ENCODE data around the gene ZSCAN30.
"Not testable (repeated sequence)": the region's sequence is repeated elsewhere in the genome, so short reads cannot be mapped to it uniquely, and the experiment has no call there.

The ZSCAN30 gene

DNA sequence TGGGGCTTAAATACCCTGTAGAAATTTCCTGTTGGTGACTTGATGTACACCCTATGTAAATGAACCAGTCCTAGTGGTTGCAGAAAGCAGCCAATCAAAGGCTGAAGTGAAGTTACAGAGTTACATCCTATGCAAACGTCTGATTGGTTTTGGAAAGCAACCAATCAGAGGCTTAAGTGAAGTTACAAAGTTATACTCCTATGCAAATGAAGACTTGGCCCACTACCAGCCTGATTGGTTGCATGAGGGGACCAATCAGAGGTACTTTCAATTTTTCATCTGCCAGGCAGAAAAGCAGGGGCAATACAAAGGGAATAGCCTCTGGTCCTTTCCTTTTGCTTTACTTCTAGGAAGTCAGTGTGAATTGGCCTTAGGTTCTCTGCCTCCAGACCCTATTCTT, 62.8 kb downstream of the ZSCAN30 start:
- DNase-seq = peak; percentile 6

DNA sequence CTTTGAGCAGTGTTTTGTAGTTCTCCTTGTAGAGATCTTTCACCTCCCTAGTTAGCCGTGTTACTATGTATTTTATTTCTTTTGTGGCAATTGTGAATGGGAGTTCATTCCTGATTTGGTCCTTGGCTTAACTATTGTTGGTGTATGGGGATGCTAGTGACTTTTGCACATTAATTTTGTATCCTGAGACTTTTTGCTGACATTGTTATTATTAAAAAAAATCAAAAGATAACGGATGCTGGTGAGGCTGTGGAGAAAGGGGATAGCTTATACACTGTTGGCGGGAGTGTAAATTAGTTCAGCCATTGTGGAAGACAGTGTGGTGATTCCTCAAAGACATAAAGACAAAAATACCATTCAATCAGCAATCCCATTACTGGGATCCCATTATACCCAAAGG, 66.2 kb downstream of the ZSCAN30 start:
- no peak for DNase-seq

DNA sequence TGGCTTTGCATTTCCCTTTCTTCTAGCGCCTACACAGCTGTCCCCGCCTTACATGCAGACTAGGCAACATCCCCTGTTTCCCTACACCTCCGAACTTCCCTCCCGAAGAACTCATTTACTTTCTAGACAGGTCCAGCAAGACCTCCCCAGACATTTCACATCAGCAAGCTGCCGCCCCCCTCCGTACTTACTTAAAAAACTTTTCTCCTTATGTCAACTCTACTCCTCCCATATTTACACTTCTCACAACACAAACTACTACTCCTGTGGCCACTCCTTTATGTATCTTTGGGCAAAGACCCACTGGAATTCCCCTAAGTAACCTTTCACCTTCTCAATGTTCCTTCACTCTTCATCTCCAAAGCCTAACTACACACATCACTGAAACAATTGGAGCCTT, 69.6 kb downstream of the ZSCAN30 start:
- DNase-seq = no peak

DNA sequence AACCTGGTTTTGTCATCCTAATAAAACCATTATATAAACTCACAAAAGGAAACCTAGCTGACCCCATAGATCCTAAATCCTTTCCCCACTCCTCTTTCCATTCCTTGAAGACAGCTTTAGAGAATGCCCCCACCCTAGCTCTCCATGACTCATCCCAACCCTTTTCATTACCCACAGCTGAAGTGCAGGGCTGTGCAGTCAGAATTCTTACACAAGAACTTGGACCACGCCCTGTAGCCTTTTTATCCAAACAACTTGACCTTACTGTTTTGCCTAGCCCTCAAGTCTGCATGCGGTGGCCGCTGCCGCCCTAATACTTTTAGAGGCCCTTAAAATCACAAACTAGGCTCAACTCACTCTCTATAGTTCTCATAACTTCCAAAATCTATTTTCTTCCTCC, 70.7 kb downstream of the ZSCAN30 start:
- DNase-seq = not testable (repeated sequence)

DNA sequence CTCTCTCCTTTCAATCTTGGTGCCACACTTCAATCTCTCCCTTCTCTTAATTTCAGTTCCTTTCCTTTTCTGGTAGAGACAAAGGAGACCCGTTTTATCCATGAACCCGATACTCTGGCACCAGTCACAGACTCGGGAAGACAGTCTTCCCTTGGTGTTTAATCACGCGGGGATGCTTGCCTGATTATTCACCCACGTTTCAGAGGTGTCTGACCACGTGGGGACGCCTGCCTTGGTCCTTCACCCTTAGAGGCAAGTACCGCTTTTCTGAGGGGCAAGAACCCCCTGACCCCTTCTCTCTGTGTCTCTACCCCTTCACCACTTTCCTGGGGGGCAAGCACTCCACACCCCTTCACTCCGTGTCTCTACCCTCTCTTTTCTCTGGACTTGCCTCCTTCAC, 73.4 kb downstream of the ZSCAN30 start:
- DNase-seq = not testable (repeated sequence)

DNA sequence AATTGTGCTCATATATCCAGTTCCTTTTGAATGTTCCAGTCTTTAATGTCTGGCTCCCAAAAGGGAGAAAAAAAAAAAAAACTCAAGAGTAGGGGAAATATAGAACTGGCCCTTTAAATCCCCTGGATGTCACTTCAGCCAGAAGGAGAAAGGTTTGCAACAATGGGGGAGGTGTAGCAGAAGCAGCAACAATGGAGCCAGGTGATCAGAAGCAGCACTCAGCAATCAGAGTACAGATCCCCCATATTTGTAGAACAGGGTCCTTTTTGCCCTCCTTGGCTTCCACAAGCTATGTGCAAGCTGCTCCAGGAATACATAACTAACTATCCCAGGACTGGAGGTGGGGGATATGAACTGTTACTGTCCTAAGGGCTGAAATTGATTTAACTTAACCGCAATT, 75.0 kb downstream of the ZSCAN30 start:
- no peak for DNase-seq

DNA sequence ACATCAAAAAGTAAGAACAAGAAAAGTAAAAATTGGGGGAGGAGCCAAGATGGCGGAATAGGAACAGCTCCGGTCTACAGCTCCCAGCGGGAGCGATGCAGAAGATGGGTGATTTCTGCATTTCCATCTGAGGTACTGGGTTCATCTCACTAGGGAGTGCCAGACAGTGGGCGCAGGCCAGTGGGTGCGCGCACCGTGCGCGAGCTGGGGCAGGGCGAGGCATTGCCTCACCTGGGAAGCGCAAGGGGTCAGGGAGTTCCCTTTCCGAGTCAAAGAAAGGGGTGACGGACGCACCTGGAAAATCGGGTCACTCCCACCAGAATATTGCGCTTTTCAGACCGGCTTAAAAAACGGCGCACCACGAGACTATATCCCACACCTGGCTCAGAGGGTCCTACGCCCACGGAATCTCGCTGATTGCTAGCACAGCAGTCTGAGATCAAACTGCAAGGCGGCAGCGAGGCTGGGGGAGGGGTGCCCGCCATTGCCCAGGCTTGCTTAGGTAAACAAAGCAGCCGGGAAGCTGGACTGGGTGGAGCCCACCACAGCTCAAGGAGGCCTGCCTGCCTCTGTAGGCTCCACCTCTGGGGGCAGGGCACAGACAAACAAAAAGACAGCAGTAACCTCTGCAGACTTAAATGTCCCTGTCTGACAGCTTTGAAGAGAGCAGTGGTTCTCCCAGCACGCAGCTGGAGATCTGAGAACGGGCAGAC, 84.1 kb downstream of the ZSCAN30 start:
- not testable (repeated sequence) for DNase-seq

DNA sequence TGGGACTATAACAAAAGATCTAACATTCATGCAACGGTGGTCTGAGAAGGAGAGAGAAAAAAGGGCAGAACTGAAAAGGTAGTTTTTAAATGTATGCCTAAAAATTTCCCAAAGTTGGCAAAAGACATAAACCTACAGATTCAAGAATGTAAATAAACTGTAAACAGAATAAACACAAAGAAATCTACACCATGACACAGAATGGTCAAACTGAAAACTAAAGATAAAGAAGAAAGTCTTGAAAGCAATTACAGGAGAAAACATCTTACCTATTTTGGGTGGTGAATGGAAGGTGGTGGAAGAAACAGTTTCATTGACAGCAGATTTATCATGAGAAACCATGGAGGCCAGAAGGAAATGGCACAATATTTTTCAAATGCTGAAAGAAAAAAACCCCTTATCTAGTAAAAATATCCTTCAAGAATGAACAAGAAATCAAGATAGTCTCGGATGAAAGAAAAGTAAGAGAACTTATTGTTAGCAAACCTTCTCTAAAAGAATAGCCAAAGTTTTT, 84.8 kb downstream of the ZSCAN30 start:
- DNase-seq = no peak

DNA sequence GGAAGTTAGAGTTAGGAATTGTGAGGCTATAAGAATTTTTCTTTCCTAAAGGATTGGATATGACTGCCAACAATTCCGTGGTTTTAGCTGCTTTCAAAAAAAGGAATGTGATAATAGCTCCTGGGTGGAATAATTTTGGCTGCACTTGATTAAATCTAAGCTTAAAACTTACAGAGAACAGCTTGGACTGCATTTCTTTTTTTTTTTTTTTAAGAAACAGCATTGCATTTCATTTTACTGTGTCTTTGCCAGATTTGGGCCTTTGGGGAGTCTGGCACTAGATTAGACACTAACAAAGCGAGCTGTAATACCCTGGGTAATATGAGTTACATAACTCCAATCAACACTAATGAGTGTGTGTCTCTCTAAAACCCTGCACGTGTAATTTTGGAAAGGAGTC, 87.0 kb downstream of the ZSCAN30 start:
- no peak for DNase-seq

DNA sequence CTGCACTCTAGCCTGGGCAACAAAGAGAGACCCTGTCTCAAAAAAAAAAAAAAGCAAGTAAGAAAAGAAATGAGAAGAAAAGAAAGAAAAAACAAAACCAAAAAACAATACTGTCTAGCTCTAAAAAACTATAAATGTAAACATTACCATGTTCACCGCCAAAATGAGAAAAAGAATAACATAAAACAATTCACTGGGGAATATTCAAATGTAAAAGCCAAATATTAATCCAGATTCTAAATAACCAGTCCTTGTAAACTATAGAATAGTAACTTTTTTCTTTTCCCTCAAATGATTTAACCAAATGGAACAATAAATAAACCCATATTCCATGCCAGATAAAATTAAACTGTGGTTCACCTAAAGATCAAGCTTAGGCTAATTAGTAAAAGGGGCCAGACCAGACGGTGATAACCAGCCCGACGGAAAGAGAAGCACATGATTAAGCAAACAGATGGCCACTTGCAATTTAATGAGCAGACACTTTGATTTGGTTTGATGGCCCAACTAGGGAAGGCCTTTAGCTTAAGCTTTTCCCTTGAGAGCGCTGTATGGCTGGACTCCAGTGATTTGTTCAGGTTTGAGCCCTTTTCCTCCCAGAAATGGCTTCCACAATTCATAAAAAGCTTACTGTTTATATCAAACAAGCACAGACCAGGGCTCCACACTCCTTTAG, 88.6 kb downstream of the ZSCAN30 start:
- DNase-seq = no peak

Data from NCI-H1048 (cell line).